ENCODE results near the gene SLC39A11. TPM values are rescaled to one million over a fixed set of nuclear protein-coding genes. Genes with fewer than 3 reads are reported as not detected.

Gene SLC39A11
- polyA plus RNA-seq, 1 donor from 2014 or later = 8.0 TPM

GRCh38 chr17:72883351-72883750 lies 209.1 kb downstream of the SLC39A11 start:
- Histone ChIP-seq H3K9me2 (ENCODE audit: insufficient read depth, low read length) (no peaks in the 10 kb centered on the region), H4K20me1 (ENCODE audit: insufficient read depth) (no peaks in the 10 kb centered on the region), H3K27me3 (ENCODE audit: insufficient read depth, low read depth, low read length) (no peaks in the 10 kb centered on the region), H3K79me2 (replicated peaks; ENCODE audit: insufficient read depth, low read length) (no peaks in the 10 kb centered on the region), H3K4me2 (ENCODE audit: low read length) (no peak overlapping the region), H3K36me3 (ENCODE audit: insufficient read depth, low read length) (no peaks in the 10 kb centered on the region), H3K4me3 (ENCODE audit: low read length) (no peak overlapping the region), H3F3A (ENCODE audit: insufficient read depth, low read length, poor library complexity, severe bottlenecking) (no peaks in the 10 kb centered on the region), H3K9ac (ENCODE audit: low read length) (no peak overlapping the region), H3K9me3 (ENCODE audit: low read length) (no peaks in the 10 kb centered on the region), H2AFZ (ENCODE audit: low read depth, low read length) (no peak overlapping the region), H3K27ac (ENCODE audit: low read length) (no peak overlapping the region)
- TF ChIP-seq EZH2 (IDR thresholded peaks at IDR 0.05; ENCODE audit: borderline replicate concordance, insufficient read depth, low read length, poor library complexity, severe bottlenecking) (no peak), MXI1 (conservative IDR thresholded peaks at IDR 0.05; ENCODE audit: poor library complexity, severe bottlenecking) (no peak), RAD21 (conservative IDR thresholded peaks at IDR 0.05) (no peak), CTCF (IDR thresholded peaks at IDR 0.05; ENCODE audit: poor library complexity, severe bottlenecking) (no peak), TAF1 (IDR thresholded peaks at IDR 0.05; ENCODE audit: low read depth) (no peak), POLR2AphosphoS5 (IDR thresholded peaks at IDR 0.05) (no peak), EP300 (conservative IDR thresholded peaks at IDR 0.05; ENCODE audit: poor library complexity, severe bottlenecking) (no peak), REST (IDR thresholded peaks at IDR 0.05; ENCODE audit: borderline replicate concordance) (no peak), SMC3 (conservative IDR thresholded peaks at IDR 0.05; ENCODE audit: poor library complexity) (no peak)

- TF ChIP-seq EZH2 (IDR thresholded peaks at IDR 0.05; ENCODE audit: borderline replicate concordance, insufficient read depth, low read length, poor library complexity, severe bottlenecking) (no peak), RAD21 (conservative IDR thresholded peaks at IDR 0.05) (no peak), MXI1 (conservative IDR thresholded peaks at IDR 0.05; ENCODE audit: poor library complexity, severe bottlenecking) (no peak)
- Histone ChIP-seq H3K79me2 (replicated peaks; ENCODE audit: insufficient read depth, low read length) (no peaks in the 10 kb centered on the region), H3K9me3 (ENCODE audit: low read length) (no peaks in the 10 kb centered on the region), H3F3A (ENCODE audit: insufficient read depth, low read length, poor library complexity, severe bottlenecking) (no peaks in the 10 kb centered on the region), H3K4me3 (ENCODE audit: low read length) (no peak overlapping the region), H4K20me1 (ENCODE audit: insufficient read depth) (no peaks in the 10 kb centered on the region), H3K27ac (ENCODE audit: low read length) (no peak overlapping the region), H2AFZ (ENCODE audit: low read depth, low read length) (no peak overlapping the region), H3K4me2 (ENCODE audit: low read length) (no peak overlapping the region), H3K9me2 (ENCODE audit: insufficient read depth, low read length) (no peaks in the 10 kb centered on the region), H3K9ac (ENCODE audit: low read length) (no peak overlapping the region), H3K36me3 (ENCODE audit: insufficient read depth, low read length) (no peaks in the 10 kb centered on the region), H3K27me3 (ENCODE audit: insufficient read depth, low read depth, low read length) (no peaks in the 10 kb centered on the region)
These were observed 210.1 kb downstream of the SLC39A11 start for GRCh38 chr17:72882426-72882825.

GRCh38 chr17:72879877-72880276 lies 212.6 kb downstream of the SLC39A11 start:
- Histone ChIP-seq H3K9me2 (ENCODE audit: insufficient read depth, low read length) (no peaks in the 10 kb centered on the region), H2AFZ (ENCODE audit: low read depth, low read length) (no peak overlapping the region), H3K9me3 (ENCODE audit: low read length) (no peaks in the 10 kb centered on the region), H3K9ac (ENCODE audit: low read length) (no peak overlapping the region), H3K79me2 (replicated peaks; ENCODE audit: insufficient read depth, low read length) (no peaks in the 10 kb centered on the region), H4K20me1 (ENCODE audit: insufficient read depth) (no peaks in the 10 kb centered on the region), H3K27me3 (ENCODE audit: insufficient read depth, low read depth, low read length) (no peaks in the 10 kb centered on the region), H3K4me3 (ENCODE audit: low read length) (no peak overlapping the region), H3K4me2 (ENCODE audit: low read length) (no peak overlapping the region), H3F3A (ENCODE audit: insufficient read depth, low read length, poor library complexity, severe bottlenecking) (no peaks in the 10 kb centered on the region), H3K27ac (ENCODE audit: low read length) (no peak overlapping the region), H3K36me3 (ENCODE audit: insufficient read depth, low read length) (no peaks in the 10 kb centered on the region)
- TF ChIP-seq POLR2AphosphoS5 (IDR thresholded peaks at IDR 0.05) (no peak), RAD21 (conservative IDR thresholded peaks at IDR 0.05) (no peak), EP300 (conservative IDR thresholded peaks at IDR 0.05; ENCODE audit: poor library complexity, severe bottlenecking) (no peak), REST (IDR thresholded peaks at IDR 0.05; ENCODE audit: borderline replicate concordance) (no peak), CTCF (IDR thresholded peaks at IDR 0.05; ENCODE audit: poor library complexity, severe bottlenecking) (no peak), TAF1 (IDR thresholded peaks at IDR 0.05; ENCODE audit: low read depth) (no peak), EZH2 (IDR thresholded peaks at IDR 0.05; ENCODE audit: borderline replicate concordance, insufficient read depth, low read length, poor library complexity, severe bottlenecking) (no peak), MXI1 (conservative IDR thresholded peaks at IDR 0.05; ENCODE audit: poor library complexity, severe bottlenecking) (no peak)
